Astrocyte of the cerebellum (primary cell): Measurements from ENCODE around the gene WASF1.

Experiments
- DNase-seq: peaks from one replicate; pipeline ENCODE4 v3.0.0-alpha.2; 2011; ENCODE audit warnings: low read depth
- H3K4me3 ChIP-seq: 2 replicates; pipeline ENCODE4 v1.5.1; 2011; ENCODE audit warnings: mild to moderate bottlenecking, low read depth, low read length, moderate library complexity
- in situ Hi-C: cut with HindIII; loops from 2 replicates; pipeline ENCODE4 v1.10.0; 2017; ENCODE audit warnings: low sequenced_read_pairs
- TF ChIP-seq, protein P1 (sequence below): IDR thresholded peaks from 2 replicates; pipeline ENCODE4 v1.5.1; 2012; ENCODE audit warnings: low read length, low read depth, moderate library complexity, mild to moderate bottlenecking; ENCODE audit errors: missing control alignments

Gene WASF1

DNA sequence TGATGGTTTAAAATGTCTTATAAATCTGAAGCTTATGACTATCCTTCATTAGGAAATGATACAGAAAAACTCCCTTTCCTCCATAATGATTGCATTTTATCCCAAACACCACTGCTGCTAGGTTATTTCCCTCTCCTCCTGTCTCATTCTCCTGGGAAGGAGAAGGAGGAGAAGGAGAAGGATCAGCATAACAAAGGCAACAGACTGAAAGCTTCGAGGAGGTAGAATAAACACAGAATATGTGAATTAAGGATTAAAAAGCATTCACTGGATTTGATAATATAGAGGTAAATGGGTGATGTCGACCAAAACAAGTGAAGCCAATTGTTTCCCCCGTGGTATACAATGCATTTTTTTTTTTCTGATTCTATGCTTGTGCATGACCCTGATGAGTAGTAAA, 82.0 kb downstream of the WASF1 start:
- TF ChIP-seq, protein P1, sequence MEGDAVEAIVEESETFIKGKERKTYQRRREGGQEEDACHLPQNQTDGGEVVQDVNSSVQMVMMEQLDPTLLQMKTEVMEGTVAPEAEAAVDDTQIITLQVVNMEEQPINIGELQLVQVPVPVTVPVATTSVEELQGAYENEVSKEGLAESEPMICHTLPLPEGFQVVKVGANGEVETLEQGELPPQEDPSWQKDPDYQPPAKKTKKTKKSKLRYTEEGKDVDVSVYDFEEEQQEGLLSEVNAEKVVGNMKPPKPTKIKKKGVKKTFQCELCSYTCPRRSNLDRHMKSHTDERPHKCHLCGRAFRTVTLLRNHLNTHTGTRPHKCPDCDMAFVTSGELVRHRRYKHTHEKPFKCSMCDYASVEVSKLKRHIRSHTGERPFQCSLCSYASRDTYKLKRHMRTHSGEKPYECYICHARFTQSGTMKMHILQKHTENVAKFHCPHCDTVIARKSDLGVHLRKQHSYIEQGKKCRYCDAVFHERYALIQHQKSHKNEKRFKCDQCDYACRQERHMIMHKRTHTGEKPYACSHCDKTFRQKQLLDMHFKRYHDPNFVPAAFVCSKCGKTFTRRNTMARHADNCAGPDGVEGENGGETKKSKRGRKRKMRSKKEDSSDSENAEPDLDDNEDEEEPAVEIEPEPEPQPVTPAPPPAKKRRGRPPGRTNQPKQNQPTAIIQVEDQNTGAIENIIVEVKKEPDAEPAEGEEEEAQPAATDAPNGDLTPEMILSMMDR, result no peak
- H3K4me3 ChIP-seq, result no peak overlapping the region
- in situ Hi-C loops, result no loop called here
- no peak for DNase-seq

DNA sequence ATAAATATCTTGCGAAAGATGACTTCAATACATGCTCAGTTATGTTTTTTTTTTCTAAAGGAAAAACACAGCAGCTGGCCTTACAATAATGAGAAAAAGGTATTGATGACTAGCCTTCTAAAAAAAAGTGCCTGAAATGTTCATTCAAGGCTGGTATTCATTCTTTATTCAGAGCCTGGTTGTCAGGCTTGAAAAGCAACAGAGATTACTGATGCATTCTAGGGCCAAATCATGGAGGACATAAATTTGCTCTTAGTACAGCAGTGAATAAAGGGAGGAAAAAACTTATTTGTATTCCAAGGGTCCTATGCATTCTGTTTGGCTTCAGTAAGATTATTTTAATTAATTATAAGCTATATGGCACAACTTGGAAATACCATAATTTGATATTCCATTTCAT, 83.5 kb downstream of the WASF1 start:
- H3K4me3 ChIP-seq, result no peak overlapping the region
- TF ChIP-seq, protein P1, result no peak
- DNase-seq, result no peak
- in situ Hi-C loops, result no loop called here

DNA sequence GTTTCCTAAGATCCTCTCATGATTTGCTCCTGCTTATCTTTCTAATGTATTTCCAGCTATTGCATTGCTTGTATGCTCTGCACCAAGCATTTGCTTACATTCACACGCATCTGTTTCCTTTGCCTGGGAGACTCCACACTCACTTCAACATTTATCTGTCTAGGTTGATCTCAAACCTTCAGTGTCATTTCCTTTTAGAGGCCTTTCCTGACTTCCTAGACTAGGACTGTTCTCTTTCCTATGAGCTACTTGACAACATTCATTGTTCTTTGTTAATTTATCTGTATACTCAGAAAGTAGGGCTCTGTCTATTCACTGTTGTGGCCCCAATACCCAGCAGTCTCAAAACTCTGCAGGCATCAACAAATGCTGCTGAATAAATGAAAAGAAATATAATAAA, 84.4 kb downstream of the WASF1 start:
- H3K4me3 ChIP-seq, result no peak overlapping the region
- TF ChIP-seq, protein P1, result no peak
- no peak for DNase-seq
- in situ Hi-C loops, result no loop called here

DNA sequence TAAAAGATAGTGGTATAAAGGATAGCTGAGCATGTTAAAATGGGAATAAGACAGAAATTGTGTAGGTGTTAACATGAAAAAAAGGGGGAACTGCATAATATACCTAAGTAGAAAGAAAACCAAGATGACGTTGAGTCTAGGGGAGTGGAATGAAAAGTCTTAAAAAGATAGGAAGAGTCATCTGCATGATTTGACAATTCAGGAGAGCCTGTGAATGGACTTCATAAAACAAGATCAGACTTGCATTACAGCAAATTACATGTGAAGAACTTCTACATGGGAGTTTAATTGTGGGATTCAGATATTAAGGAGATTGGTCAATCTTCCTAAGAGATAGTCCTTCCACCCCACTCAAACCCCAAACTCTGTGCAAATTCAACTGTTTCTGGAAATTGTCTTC, 85.5 kb downstream of the WASF1 start:
- in situ Hi-C loops, result no loop called here
- DNase-seq, result no peak
- H3K4me3 ChIP-seq, result no peak overlapping the region
- TF ChIP-seq, protein P1, result no peak

DNA sequence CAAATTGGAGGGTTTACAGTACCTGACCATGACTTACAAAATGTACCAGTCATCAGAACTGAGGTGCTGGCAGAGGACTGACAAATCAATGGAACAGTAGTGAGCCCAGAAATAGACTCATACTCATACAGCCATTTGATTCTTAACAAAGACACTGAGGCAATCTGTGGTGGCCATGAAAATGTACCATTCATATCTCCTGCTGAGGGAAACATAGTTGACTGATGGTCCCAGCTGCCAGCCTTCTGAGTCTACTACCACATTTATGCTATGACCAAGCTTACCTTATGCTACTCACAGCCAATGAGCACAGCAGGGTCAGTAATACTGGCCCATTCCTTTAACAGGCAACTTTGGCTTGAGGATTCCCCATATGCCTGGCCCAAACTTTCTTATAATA, 88.6 kb downstream of the WASF1 start:
- in situ Hi-C loops, result no loop called here
- TF ChIP-seq, protein P1, result no peak
- no peak overlapping the region for H3K4me3 ChIP-seq
- DNase-seq, result no peak

DNA sequence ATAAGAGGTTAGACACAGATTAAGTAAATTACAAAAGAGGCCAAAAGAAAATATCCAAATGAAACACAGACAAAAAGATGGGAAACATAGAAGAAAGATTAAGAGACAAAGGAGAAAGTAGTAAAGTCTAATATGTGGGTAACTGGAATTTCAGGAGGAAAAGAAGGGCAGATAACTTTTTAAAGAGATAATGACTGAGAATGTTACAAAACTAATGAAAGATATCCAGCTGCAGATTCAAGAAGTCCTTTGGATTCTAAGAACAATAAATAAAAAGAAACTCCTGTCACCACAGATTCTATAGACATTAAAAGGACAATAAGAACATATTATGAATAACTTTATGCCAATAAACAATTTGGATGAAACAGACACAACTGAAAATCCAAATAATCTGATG, 90.1 kb downstream of the WASF1 start:
- in situ Hi-C loops, result no loop called here
- no peak for DNase-seq
- H3K4me3 ChIP-seq, result no peak overlapping the region
- TF ChIP-seq, protein P1, result no peak

DNA sequence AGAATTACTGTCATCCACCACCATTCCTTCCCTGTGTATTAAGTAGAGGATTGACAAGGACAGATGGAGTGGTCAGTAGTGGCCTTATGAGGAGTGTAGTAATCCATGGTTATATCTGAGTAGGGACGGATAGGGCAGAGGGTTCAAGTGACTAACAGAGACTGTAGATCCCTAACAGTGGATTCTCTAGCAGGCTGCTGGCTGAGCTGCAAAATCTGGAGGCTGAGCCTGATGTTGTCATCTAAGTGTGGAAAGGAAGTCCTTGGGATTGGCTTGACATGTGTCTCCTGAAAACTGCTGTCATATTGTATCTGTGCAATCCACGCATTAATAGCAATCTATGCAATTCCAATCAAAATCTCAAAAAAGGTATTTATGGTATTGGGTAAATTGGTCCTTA, 94.2 kb downstream of the WASF1 start:
- no peak for DNase-seq
- H3K4me3 ChIP-seq, result no peak overlapping the region
- in situ Hi-C loops, result no loop called here
- TF ChIP-seq, protein P1, result no peak
